GM12801 (cell line): ENCODE results near the gene CENPU.

Experiments used
- CTCF ChIP-seq: IDR thresholded peaks from one replicate; pipeline ENCODE4 v1.5.1; 2011; ENCODE audit warnings: control low read depth; ENCODE audit not compliant: insufficient read length; ENCODE audit errors: extremely low read depth

CENPU gene

GRCh38 chr4:184760681-184761080, 26.8 kb upstream of the CENPU start:
- no peak for TF ChIP-seq CTCF

GRCh38 chr4:184757810-184758209, 23.9 kb upstream of the CENPU start:
- TF ChIP-seq CTCF = no peak

GRCh38 chr4:184756399-184756798, 22.5 kb upstream of the CENPU start:
- TF ChIP-seq CTCF = no peak

- no peak for TF ChIP-seq CTCF
These were observed 21.4 kb upstream of the CENPU start for GRCh38 chr4:184755278-184755677.

GRCh38 chr4:184752496-184753275, 18.8 kb upstream of the CENPU start:
- TF ChIP-seq CTCF = no peak

GRCh38 chr4:184751585-184751956, 17.7 kb upstream of the CENPU start:
- no peak for TF ChIP-seq CTCF

GRCh38 chr4:184750926-184751584, 17.2 kb upstream of the CENPU start:
- no peak for TF ChIP-seq CTCF
